ENCODE results near the gene OR10A5. TPM values are rescaled to one million over a fixed set of nuclear protein-coding genes. Genes with fewer than 3 reads are reported as not detected.

OR10A5 gene
- total and polyA plus RNA-seq, 10 of the 15 experiments (the other 5 are each of a cell fraction or from before 2014, with no cell fraction given) = not detected

GRCh38 chr11:6876325-6876724, 30.8 kb downstream of the OR10A5 start, which contains the start of gene OR10A4:
TSS of gene OR10A4 (plus strand) at chr11:6876625. CDS start at chr11:6876648, 23 bp downstream.
- DNase-seq (ENCODE audit: low read depth, low spot score) (no peak), FAIRE-seq (no peak), ATAC-seq (no peak)
- Histone ChIP-seq H2AFZ (ENCODE audit: control insufficient read depth, low read depth, low read length) (no peak within 1 kb of the TSS), H4K20me1 (ENCODE audit: control insufficient read depth, insufficient read depth) (no peaks in the 10 kb centered on the region), H3K27me3 (replicated peaks in 1 of 2; ENCODE audit: control insufficient read depth in 2 of 2, insufficient read depth in 2 of 2, low read length in 1 of 2) (no peaks in the 10 kb centered on the region), H3K4me2 (ENCODE audit: control insufficient read depth, insufficient read depth) (no peak within 1 kb of the TSS), H3K4me3 (no peak within 1 kb of the TSS), H3K9ac (ENCODE audit: control insufficient read depth, insufficient read depth, low read length) (no peak within 1 kb of the TSS), H3K4me1 (ENCODE audit: control insufficient read depth, insufficient read depth, low read length) (no peaks in the 10 kb centered on the region), H3K27ac (ENCODE audit: control insufficient read depth, insufficient read depth) (no peak within 1 kb of the TSS), H3K36me3 (ENCODE audit: control insufficient read depth in 2 of 2, insufficient read depth in 2 of 2, low read length in 1 of 2) (no peaks in the 10 kb centered on the region), H3K9me3 (replicated peaks; ENCODE audit: control insufficient read depth, insufficient read depth, low read length) (no peaks in the 10 kb centered on the region), H3K79me2 (ENCODE audit: control insufficient read depth, insufficient read depth, low read length) (no peaks in the 10 kb centered on the region)
- TF ChIP-seq ATF2 (IDR thresholded peaks at IDR 0.05; ENCODE audit: low read length) (no peak), RAD21 (IDR thresholded peaks at IDR 0.05; ENCODE audit: insufficient read depth, low read depth, low read length) (no peak), ZNF217 (IDR thresholded peaks at IDR 0.05) (no peak), RELA (IDR thresholded peaks at IDR 0.05; ENCODE audit: borderline replicate concordance, partially characterized antibody) (no peak), POLR2AphosphoS5 (IDR thresholded peaks at IDR 0.05; ENCODE audit: low read length) (no peak), NRF1 (conservative IDR thresholded peaks at IDR 0.05; ENCODE audit: low read depth, low read length) (no peak), YY1 (IDR thresholded peaks at IDR 0.05; ENCODE audit: low read depth, low read length) (no peak), ZBTB4 (CRISPR knock-in tag; IDR thresholded peaks at IDR 0.05) (no peak), CREB1 (IDR thresholded peaks at IDR 0.05; ENCODE audit: low read depth) (no peak), POU2F2 (IDR thresholded peaks at IDR 0.05; ENCODE audit: borderline replicate concordance, low read depth, low read length) (no peak), BMI1 (IDR thresholded peaks at IDR 0.05; ENCODE audit: borderline replicate concordance) (no peak), SMAD5 (IDR thresholded peaks at IDR 0.05; ENCODE audit: low read depth) (no peak), RBBP5 (conservative IDR thresholded peaks at IDR 0.05) (no peak)
- ChIA-PET CTCF (no interaction called here), POLR2A (no interaction called here), RAD21 (ENCODE audit: unreplicated experiment) (no interaction called here), SMC1A (ENCODE audit: uncharacterized antibody, unreplicated experiment) (no interaction called here)
- 0% methylated on average over 1 of the region's 1 CpG for WGBS (ENCODE audit: insufficient coverage, insufficient replicate concordance, low lambda C conversion rate, missing lambda C conversion rate)
- in situ Hi-C loops (cut with MboI) = no loop called here
- intact Hi-C loops (cut with micrococcal nuclease; ENCODE audit: unreplicated experiment) = no loop called here
- no TSS peak for BruUV-seq (replicated peaks)
